Measurements from ENCODE around the gene GNPTG. TPM values are rescaled to one million over a fixed set of nuclear protein-coding genes. Genes with fewer than 3 reads are reported as not detected.
A peak's percentile ranks its signal among the peaks of the same experiment; 100 is the strongest.

The GNPTG gene
- total and polyA plus RNA-seq, 2 of the 13 experiments (the other 11 are each of a cell fraction or from before 2014, with no cell fraction given), result 22.7 to 71.1 TPM

GRCh38 chr16:1308977-1309885, 42.5 kb upstream of the GNPTG start, which contains the start of gene UBE2I (continued):
- no peak for TF ChIP-seq ZSCAN5A (CRISPR knock-in tag; IDR thresholded peaks at IDR 0.05; ENCODE audit: borderline replicate concordance)
- peak; percentile 93 for TF ChIP-seq ZNF274 (CRISPR knock-in tag; IDR thresholded peaks at IDR 0.05)
- no peak for TF ChIP-seq ZNF672 (CRISPR knock-in tag; IDR thresholded peaks at IDR 0.05)
- TF ChIP-seq, protein P1, sequence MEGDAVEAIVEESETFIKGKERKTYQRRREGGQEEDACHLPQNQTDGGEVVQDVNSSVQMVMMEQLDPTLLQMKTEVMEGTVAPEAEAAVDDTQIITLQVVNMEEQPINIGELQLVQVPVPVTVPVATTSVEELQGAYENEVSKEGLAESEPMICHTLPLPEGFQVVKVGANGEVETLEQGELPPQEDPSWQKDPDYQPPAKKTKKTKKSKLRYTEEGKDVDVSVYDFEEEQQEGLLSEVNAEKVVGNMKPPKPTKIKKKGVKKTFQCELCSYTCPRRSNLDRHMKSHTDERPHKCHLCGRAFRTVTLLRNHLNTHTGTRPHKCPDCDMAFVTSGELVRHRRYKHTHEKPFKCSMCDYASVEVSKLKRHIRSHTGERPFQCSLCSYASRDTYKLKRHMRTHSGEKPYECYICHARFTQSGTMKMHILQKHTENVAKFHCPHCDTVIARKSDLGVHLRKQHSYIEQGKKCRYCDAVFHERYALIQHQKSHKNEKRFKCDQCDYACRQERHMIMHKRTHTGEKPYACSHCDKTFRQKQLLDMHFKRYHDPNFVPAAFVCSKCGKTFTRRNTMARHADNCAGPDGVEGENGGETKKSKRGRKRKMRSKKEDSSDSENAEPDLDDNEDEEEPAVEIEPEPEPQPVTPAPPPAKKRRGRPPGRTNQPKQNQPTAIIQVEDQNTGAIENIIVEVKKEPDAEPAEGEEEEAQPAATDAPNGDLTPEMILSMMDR (CRISPR knock-in tag; IDR thresholded peaks at IDR 0.05), result no peak
- TF ChIP-seq, protein P2, sequence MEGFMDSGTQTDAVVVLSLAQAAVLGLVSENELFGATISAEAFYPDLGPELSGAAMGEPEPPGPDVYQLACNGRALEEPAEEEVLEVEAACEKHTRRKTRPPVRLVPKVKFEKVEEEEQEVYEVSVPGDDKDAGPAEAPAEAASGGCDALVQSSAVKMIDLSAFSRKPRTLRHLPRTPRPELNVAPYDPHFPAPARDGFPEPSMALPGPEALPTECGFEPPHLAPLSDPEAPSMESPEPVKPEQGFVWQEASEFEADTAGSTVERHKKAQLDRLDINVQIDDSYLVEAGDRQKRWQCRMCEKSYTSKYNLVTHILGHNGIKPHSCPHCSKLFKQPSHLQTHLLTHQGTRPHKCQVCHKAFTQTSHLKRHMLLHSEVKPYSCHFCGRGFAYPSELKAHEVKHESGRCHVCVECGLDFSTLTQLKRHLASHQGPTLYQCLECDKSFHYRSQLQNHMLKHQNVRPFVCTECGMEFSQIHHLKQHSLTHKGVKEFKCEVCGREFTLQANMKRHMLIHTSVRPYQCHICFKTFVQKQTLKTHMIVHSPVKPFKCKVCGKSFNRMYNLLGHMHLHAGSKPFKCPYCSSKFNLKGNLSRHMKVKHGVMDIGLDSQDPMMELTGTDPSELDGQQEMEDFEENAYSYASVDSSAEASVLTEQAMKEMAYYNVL (CRISPR knock-in tag; IDR thresholded peaks at IDR 0.05; ENCODE audit: borderline replicate concordance), result no peak
- peak; percentile 91 for TF ChIP-seq SMAD3 (CRISPR knock-in tag; IDR thresholded peaks at IDR 0.05)
- peak; percentile 74 for TF ChIP-seq RBM39 (IDR thresholded peaks at IDR 0.05; ENCODE audit: low read depth, low read length, poor library complexity, severe bottlenecking)
- TF ChIP-seq TAF15 (IDR thresholded peaks at IDR 0.05; ENCODE audit: low read depth, low read length, poor library complexity, severe bottlenecking), result no peak
- no peak for TF ChIP-seq NPAS2 (CRISPR knock-in tag; IDR thresholded peaks at IDR 0.05; ENCODE audit: borderline replicate concordance)
- peak; percentile 70; the same call in 1 of the 2 replicates for TF ChIP-seq ZNF296 (CRISPR knock-in tag; conservative IDR thresholded peaks at IDR 0.05)
- peak; percentile 77 for TF ChIP-seq ZBTB37 (CRISPR knock-in tag; IDR thresholded peaks at IDR 0.05)
- peak; percentile 74 for TF ChIP-seq MYC (CRISPR knock-in tag; IDR thresholded peaks at IDR 0.05; ENCODE audit: borderline replicate concordance)
- no peak; the same call in 1 of the 2 replicates for TF ChIP-seq ZNF615 (CRISPR knock-in tag; IDR thresholded peaks at IDR 0.05; ENCODE audit: borderline replicate concordance)
- no peak for TF ChIP-seq TCF12 (IDR thresholded peaks at IDR 0.05)
- no peak for TF ChIP-seq TCF12 (CRISPR knock-in tag; IDR thresholded peaks at IDR 0.05)
- no peak; the same call in 1 of the 2 replicates for TF ChIP-seq ZNF740 (CRISPR knock-in tag; IDR thresholded peaks at IDR 0.05)
- peak; percentile 81 for TF ChIP-seq THAP11 (CRISPR knock-in tag; IDR thresholded peaks at IDR 0.05)
- TF ChIP-seq ZC3H4 (CRISPR knock-in tag; IDR thresholded peaks at IDR 0.05; ENCODE audit: borderline replicate concordance), result 0 out of 2 replicates have a peak, but pooled peaks have one; percentile 32
- no peak for TF ChIP-seq CEBPB (IDR thresholded peaks at IDR 0.05; ENCODE audit: borderline replicate concordance, low read depth, low read length)
- TF ChIP-seq MAFF (IDR thresholded peaks at IDR 0.05; ENCODE audit: low read depth, low read length), result no peak
